OCI-LY7 (cell line): ENCODE measurements around the gene IER3. TPM values are rescaled to one million over a fixed set of nuclear protein-coding genes. Genes with fewer than 3 reads are reported as not detected.

Experiments used
- BruUV-seq: library from RNA; stranded (reverse); fragments of 400-500 nt; replicated peaks from 2 replicates; lab custom pipeline; 2021; lab: Mats Ljungman, UMichigan
- CTCF ChIA-PET: fragments of 300-600 bp; sonication (Branson Sonifier 250); formaldehyde crosslinking; loops from one replicate; lab custom pipeline; 2022; ENCODE audit warnings: antibody characterized with exemption; ENCODE audit not compliant: unreplicated experiment; lab: Charles Lee
- POLR2A ChIA-PET: fragments of 300-600 bp; sonication (Branson Sonifier 250); formaldehyde crosslinking; loops from one replicate; lab custom pipeline; 2022; ENCODE audit warnings: antibody characterized with exemption; lab: Charles Lee
- DNase-seq: peaks from one replicate; pipeline ENCODE4 v3.0.0-alpha.2; 2015; ENCODE audit warnings: low spot score
- H2AFZ ChIP-seq: fragments of 200-600 bp; sonication (generic), shearing (Covaris generic); 2 replicates; pipeline ENCODE4 v1.6.1; 2014; ENCODE audit warnings: mild to moderate bottlenecking, antibody characterized with exemption, low read length, moderate library complexity
- H3K27ac ChIP-seq: fragments of 200-600 bp; sonication (generic); 2 replicates; pipeline ENCODE4 v1.5.1; 2014; ENCODE audit warnings: mixed run types, low read depth, mild to moderate bottlenecking, moderate library complexity, low read length, inconsistent platforms; ENCODE audit not compliant: poor library complexity, severe bottlenecking
- H3K36me3 ChIP-seq: fragments of 200-600 bp; sonication (generic); 2 replicates; pipeline ENCODE4 v1.6.1; 2014; ENCODE audit warnings: mild to moderate bottlenecking, antibody characterized with exemption, low read length, moderate library complexity, mixed read lengths; ENCODE audit not compliant: insufficient read depth
- H3K4me1 ChIP-seq: fragments of 200-600 bp; sonication (generic); 2 replicates; pipeline ENCODE4 v1.5.1; 2014; ENCODE audit warnings: mild to moderate bottlenecking, low read length; ENCODE audit not compliant: insufficient read depth, poor library complexity, severe bottlenecking
- H3K4me2 ChIP-seq: fragments of 200-600 bp; sonication (generic); 2 replicates; pipeline ENCODE4 v1.6.1; 2014; ENCODE audit warnings: mild to moderate bottlenecking, low read length
- H3K4me3 ChIP-seq: fragments of 200-600 bp; sonication (generic); 2 replicates; pipeline ENCODE4 v1.5.1; 2014; ENCODE audit warnings: mild to moderate bottlenecking, low read depth, low read length; ENCODE audit not compliant: poor library complexity, severe bottlenecking
- H3K79me2 ChIP-seq: fragments of 200-600 bp; sonication (generic); 2 replicates; pipeline ENCODE4 v1.6.1; 2016; ENCODE audit warnings: low read depth, mild to moderate bottlenecking, low read length, moderate library complexity, mixed read lengths; ENCODE audit not compliant: insufficient read depth
- H3K9me2 ChIP-seq: fragments of 200-600 bp; sonication (generic); 2 replicates; pipeline ENCODE4 v1.6.1; 2016; ENCODE audit warnings: mild to moderate bottlenecking, low read length, mixed read lengths; ENCODE audit not compliant: insufficient read depth
- H3K9me3 ChIP-seq: fragments of 200-600 bp; sonication (generic); 2 replicates; pipeline ENCODE4 v1.6.1; 2014; ENCODE audit warnings: mild to moderate bottlenecking, mixed run types, low read length, mixed read lengths
- H4K20me1 ChIP-seq: fragments of 200-600 bp; sonication (generic); 2 replicates; pipeline ENCODE4 v1.6.1; 2014; ENCODE audit warnings: mild to moderate bottlenecking, antibody characterized with exemption, low read length, moderate library complexity, mixed read lengths; ENCODE audit not compliant: insufficient read depth
- EZH2phosphoT487 ChIP-seq: fragments of 200-600 bp; sonication (generic); IDR thresholded peaks from 2 replicates; pipeline ENCODE4 v1.6.1; 2018; ENCODE audit warnings: low read depth, borderline replicate concordance, mild to moderate bottlenecking, mixed run types, antibody characterized with exemption, low read length, moderate library complexity, mixed read lengths
- intact Hi-C: fragments of 100-400 bp; cut with micrococcal nuclease; formaldehyde crosslinking; loops from one replicate; pipeline ENCODE4 v1.10.0; 2022; ENCODE audit not compliant: unreplicated experiment
- total RNA-seq, 2 experiments: library from RNA; depleted of rRNA in 1 of 2; stranded (reverse); fragments of >200 nt in 1 of 2; shearing (Covaris generic) in 1 of 2; gene quantifications; 2 replicates each; pipeline ENCODE4 v1.2.3, GENCODE V29; 2014 to 2022
- TF ChIP-seq, protein P1 (sequence below): fragments of 200-600 bp; sonication (generic); conservative IDR thresholded peaks from 2 replicates; pipeline ENCODE4 v1.5.1; 2014; ENCODE audit warnings: mild to moderate bottlenecking, antibody characterized with exemption, low read length, moderate library complexity, mixed read lengths

The IER3 gene
- total RNA-seq, 2 experiments from 2014 or later: 1.3 to 2.8 TPM

DNA sequence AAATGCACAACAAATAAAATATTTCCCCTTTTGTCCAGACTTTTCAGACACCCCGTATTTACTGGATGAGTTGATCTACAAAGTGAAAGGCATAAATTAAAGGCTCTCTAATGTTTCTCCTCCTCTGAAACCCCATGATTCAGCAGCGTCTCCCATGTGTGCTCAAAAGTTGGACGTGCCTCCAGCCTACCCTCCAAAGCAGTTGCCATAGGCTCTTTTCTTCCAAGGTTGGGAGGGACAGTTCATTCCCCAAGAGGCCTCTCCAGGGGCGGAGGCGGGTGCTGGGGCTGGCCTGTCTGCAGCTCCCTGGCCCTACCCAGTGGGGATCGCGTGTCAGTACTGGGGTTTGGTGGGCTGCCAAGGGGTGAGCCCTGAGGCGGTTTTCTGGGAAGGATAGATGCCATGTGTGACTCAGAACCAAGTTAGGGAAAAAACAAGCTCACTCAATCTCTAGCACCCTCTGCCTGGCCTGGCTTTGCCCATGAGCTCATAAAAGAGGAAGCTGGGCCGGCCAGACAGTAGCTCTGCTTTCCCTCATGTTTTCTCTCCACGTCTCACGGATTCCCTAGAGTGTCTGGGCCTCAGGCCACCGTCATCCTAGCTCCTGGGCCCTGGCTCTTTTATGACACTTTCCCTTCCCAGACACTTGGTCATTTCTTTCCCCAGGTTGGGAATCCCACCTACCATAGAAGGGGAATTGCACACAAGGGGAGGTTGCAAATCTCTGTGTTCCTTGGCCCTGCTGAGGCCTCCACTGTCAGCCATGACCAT lies 8.0 kb upstream of the IER3 start:
- no peaks in the 10 kb centered on the region for H3K9me3 ChIP-seq

DNA sequence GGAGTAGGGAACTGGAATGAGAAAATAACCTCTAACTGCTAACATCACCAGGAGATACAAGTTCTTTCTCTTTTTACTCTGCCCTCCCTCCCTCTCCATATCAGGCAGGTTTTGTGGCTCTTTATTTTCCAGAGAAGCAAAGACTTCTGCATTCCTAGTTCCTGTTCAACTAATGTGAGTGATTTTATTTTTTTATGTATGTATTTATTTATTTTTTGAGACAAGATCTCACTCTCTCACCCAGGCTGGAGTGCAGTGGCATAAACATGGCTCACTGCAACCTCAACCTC lies 6.0 kb upstream of the IER3 start:
- CTCF ChIA-PET: no interaction called here
- H3K4me1 ChIP-seq: no peaks in the 10 kb centered on the region
- H3K36me3 ChIP-seq: no peaks in the 10 kb centered on the region
- H3K4me3 ChIP-seq: no peak overlapping the region
- BruUV-seq: no TSS peak
- H2AFZ ChIP-seq: no peak overlapping the region
- DNase-seq: no peak
- intact Hi-C loops: no loop called here
- no peaks in the 10 kb centered on the region for H3K79me2 ChIP-seq
- no peak overlapping the region for H3K4me2 ChIP-seq
- POLR2A ChIA-PET: no interaction called here
- H3K9me2 ChIP-seq: no peaks in the 10 kb centered on the region
- TF ChIP-seq, protein P1, sequence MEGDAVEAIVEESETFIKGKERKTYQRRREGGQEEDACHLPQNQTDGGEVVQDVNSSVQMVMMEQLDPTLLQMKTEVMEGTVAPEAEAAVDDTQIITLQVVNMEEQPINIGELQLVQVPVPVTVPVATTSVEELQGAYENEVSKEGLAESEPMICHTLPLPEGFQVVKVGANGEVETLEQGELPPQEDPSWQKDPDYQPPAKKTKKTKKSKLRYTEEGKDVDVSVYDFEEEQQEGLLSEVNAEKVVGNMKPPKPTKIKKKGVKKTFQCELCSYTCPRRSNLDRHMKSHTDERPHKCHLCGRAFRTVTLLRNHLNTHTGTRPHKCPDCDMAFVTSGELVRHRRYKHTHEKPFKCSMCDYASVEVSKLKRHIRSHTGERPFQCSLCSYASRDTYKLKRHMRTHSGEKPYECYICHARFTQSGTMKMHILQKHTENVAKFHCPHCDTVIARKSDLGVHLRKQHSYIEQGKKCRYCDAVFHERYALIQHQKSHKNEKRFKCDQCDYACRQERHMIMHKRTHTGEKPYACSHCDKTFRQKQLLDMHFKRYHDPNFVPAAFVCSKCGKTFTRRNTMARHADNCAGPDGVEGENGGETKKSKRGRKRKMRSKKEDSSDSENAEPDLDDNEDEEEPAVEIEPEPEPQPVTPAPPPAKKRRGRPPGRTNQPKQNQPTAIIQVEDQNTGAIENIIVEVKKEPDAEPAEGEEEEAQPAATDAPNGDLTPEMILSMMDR: no peak
- TF ChIP-seq EZH2phosphoT487: no peak
- H3K9me3 ChIP-seq: no peaks in the 10 kb centered on the region
- H3K27ac ChIP-seq: no peak overlapping the region
- H4K20me1 ChIP-seq: no peaks in the 10 kb centered on the region

More for the DNA sequence above, 8.0 kb upstream of the IER3 start:
- no peak overlapping the region for H3K4me3 ChIP-seq
- DNase-seq: no peak
- H3K79me2 ChIP-seq: no peaks in the 10 kb centered on the region
- POLR2A ChIA-PET: interaction anchor here (0.6 kb wide), 1 partner anchor 179 kb away, joined by 3 read pairs; no protein-coding TSS in a partner anchor
- no peaks in the 10 kb centered on the region for H3K4me1 ChIP-seq
- H2AFZ ChIP-seq: no peak overlapping the region
- intact Hi-C loops: no loop called here
- no TSS peak for BruUV-seq
- H3K36me3 ChIP-seq: no peaks in the 10 kb centered on the region
- H4K20me1 ChIP-seq: no peaks in the 10 kb centered on the region
- CTCF ChIA-PET: no interaction called here
- H3K9me2 ChIP-seq: no peaks in the 10 kb centered on the region
- no peak for TF ChIP-seq EZH2phosphoT487
- TF ChIP-seq, protein P1: no peak
- H3K27ac ChIP-seq: no peak overlapping the region
- H3K4me2 ChIP-seq: no peak overlapping the region

DNA sequence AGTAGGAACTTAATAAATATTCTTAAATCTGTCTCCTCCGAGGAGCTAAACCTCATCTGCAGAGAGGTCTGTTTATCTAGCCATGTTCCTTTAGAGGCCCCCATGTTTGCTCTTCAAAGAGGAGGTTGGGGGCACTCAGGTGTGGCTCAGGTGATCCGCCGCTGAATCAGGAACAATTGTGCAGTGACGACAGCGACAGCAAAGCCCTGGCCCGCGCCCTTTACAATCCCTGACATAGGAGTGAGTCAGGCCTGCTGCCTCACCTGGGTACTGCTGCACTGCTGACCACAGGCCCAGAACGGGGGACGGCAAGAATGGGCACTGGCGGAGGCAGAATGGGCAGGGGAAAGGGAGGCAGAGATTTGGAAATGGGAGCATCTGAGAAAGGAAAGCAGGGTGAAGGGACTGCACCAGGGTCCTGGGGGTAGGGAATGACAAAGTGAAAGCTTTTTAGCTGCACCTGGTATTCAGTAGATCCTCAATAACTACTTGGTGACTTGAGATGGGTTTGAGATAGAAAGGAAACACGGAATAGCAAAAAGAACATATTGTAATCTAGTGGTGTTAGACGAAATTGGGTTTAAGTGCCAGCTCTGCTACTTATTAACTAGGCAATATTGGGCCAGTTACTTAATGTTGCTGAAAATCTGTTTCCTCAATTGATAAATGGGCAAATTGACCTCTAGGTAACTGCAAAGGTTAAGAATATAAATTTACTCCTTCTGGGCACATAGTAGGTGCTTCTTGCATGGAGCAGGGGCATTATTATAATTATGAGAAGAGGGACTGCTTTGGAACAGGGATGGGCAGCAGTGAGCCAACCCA lies 5.4 kb upstream of the IER3 start:
- Histone ChIP-seq H3K4me3 (no peak overlapping the region), H3K79me2 (no peaks in the 10 kb centered on the region), H3K9me3 (no peaks in the 10 kb centered on the region), H4K20me1 (no peaks in the 10 kb centered on the region), H3K4me1 (peaks cover 2% of the 10 kb centered on the region), H3K27ac (no peak overlapping the region), H3K4me2 (no peak overlapping the region), H2AFZ (no peak overlapping the region), H3K9me2 (no peaks in the 10 kb centered on the region), H3K36me3 (no peaks in the 10 kb centered on the region)
- TF ChIP-seq EZH2phosphoT487: no peak
- TF ChIP-seq, protein P1: no peak
- DNase-seq: no peak
- ChIA-PET CTCF (no interaction called here), POLR2A (no interaction called here)
- BruUV-seq: no TSS peak
- intact Hi-C loops: no loop called here
